Cardiac muscle cell (in vitro differentiated cells and primary cell): Measurements from ENCODE around the gene MED12L. TPM values are rescaled to one million over a fixed set of nuclear protein-coding genes. Genes with fewer than 3 reads are reported as not detected.

Experiments used
- DNase-seq, 2 donors: peaks; one replicate each; pipeline versions ENCODE4 v3.0.0 to v3.0.0-alpha.2; 2010 to 2017; ENCODE audit warnings: low read depth in 1 of 2, low spot score in 1 of 2
- H3K27ac ChIP-seq: fragments of 200-600 bp; sonication (generic); 2 replicates; pipeline ENCODE4 v1.5.1; 2016
- H3K27me3 ChIP-seq: fragments of 200-600 bp; sonication (generic); 2 replicates; pipeline ENCODE4 v1.6.0; 2016; ENCODE audit warnings: control low read depth
- H3K36me3 ChIP-seq: fragments of 200-600 bp; sonication (generic); 2 replicates; pipeline ENCODE4 v1.5.1; 2016; ENCODE audit warnings: control low read depth
- H3K4me1 ChIP-seq: fragments of 200-600 bp; sonication (generic); 2 replicates; pipeline ENCODE4 v1.8.1; 2017; ENCODE audit warnings: low read depth, mild to moderate bottlenecking, mixed run types
- H3K4me3 ChIP-seq: fragments of 200-600 bp; sonication (generic); 2 replicates; pipeline ENCODE4 v1.5.1; 2016; ENCODE audit warnings: mild to moderate bottlenecking
- H3K9me3 ChIP-seq: fragments of 200-600 bp; sonication (generic); 2 replicates; pipeline ENCODE4 v1.5.1; 2017; ENCODE audit warnings: low read depth, mild to moderate bottlenecking, control low read depth
- polyA plus RNA-seq: library from polyadenylated mRNA; unstranded; fragments of >200 nt; fragmentation: Nextera tagmentation; extraction: Ambion mirVana; gene quantifications from 2 replicates; pipeline ENCODE4 v1.2.1, GENCODE V29; 2016
- total RNA-seq: library from RNA; depleted of rRNA; stranded (reverse); fragments of >200 nt; gene quantifications from 2 replicates; pipeline ENCODE4 v1.2.3, GENCODE V29; 2016
- TF ChIP-seq, protein P1 (sequence below): IDR thresholded peaks from 2 replicates; pipeline ENCODE4 v1.5.1; 2012; ENCODE audit warnings: low read depth, mild to moderate bottlenecking, low read length

Gene MED12L
- total and polyA plus RNA-seq, 2 experiments from 2014 or later, result 1.9 to 6.9 TPM

DNA sequence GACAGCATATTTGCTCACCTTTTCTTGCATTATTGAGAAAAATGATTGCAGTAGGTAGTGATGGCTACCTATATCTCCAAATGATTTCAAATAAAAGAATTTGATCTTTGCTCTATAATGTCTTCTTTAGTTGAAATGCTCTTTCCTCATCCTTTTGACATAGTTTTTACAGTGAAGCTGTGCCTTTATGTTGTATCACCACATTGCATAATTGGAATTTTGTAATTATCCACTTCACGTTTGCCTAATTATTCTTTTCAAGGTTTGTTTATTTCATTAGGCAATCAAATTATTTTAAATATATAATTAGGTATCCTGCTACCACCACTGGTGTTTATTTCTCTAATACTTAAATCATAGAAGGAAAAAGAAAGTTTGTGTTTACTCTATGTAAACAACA, 265.2 kb downstream of the MED12L start:
- H3K4me1 ChIP-seq, result no peaks in the 10 kb centered on the region
- H3K27me3 ChIP-seq, result no peaks in the 10 kb centered on the region
- H3K4me3 ChIP-seq, result no peak overlapping the region
- no peak overlapping the region for H3K27ac ChIP-seq
- no peaks in the 10 kb centered on the region for H3K36me3 ChIP-seq
- TF ChIP-seq, protein P1, sequence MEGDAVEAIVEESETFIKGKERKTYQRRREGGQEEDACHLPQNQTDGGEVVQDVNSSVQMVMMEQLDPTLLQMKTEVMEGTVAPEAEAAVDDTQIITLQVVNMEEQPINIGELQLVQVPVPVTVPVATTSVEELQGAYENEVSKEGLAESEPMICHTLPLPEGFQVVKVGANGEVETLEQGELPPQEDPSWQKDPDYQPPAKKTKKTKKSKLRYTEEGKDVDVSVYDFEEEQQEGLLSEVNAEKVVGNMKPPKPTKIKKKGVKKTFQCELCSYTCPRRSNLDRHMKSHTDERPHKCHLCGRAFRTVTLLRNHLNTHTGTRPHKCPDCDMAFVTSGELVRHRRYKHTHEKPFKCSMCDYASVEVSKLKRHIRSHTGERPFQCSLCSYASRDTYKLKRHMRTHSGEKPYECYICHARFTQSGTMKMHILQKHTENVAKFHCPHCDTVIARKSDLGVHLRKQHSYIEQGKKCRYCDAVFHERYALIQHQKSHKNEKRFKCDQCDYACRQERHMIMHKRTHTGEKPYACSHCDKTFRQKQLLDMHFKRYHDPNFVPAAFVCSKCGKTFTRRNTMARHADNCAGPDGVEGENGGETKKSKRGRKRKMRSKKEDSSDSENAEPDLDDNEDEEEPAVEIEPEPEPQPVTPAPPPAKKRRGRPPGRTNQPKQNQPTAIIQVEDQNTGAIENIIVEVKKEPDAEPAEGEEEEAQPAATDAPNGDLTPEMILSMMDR, result no peak
- H3K9me3 ChIP-seq, result no peaks in the 10 kb centered on the region
- no peak for DNase-seq

DNA sequence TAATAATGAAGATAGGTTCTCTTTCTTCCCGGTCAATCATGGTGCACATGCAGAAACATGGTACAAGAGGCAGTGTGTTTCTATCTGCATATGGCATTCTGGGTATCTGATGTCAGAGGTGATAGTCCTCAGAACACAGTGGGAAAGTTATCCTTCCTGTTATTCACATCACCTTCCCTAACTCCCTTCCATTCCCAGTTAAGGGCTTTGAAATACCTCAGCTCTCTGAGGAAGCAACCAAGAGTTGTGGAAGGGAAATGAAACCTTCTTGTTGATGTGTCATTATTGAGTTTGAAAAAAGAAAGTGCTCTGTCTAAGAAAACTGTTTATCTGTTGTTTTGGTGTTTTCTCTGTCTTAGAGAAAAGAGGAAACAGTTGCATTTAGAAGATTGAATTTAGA, 265.8 kb downstream of the MED12L start:
- TF ChIP-seq, protein P1, result no peak
- Histone ChIP-seq H3K27me3 (no peaks in the 10 kb centered on the region), H3K4me1 (no peaks in the 10 kb centered on the region), H3K9me3 (no peaks in the 10 kb centered on the region), H3K36me3 (peaks cover 3% of the 10 kb centered on the region), H3K4me3 (no peak overlapping the region), H3K27ac (no peak overlapping the region)
- no peak for DNase-seq

DNA sequence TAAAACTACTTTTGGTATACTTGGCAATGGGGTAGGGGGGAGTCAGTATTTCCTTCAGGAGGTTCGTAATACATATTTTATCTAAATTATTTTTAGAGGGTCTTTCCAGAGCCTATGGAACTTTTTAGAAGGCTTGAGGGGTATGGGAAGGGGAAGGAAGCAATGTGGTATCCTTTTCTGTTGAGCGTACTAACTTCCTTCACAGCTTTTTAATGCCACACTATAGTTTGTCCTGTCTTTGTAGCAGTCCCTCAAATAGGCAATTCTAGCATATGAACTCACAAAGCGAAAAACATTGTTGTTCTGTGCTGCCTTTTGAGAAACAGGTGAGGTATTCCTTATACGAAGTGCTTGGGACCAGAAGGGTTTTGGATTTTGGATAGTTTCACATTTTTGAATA, 266.2 kb downstream of the MED12L start:
- no peak for DNase-seq
- Histone ChIP-seq H3K4me3 (no peak overlapping the region), H3K36me3 (peaks cover 3% of the 10 kb centered on the region), H3K9me3 (no peaks in the 10 kb centered on the region), H3K27me3 (no peaks in the 10 kb centered on the region), H3K4me1 (no peaks in the 10 kb centered on the region), H3K27ac (no peak overlapping the region)
- TF ChIP-seq, protein P1, result no peak

DNA sequence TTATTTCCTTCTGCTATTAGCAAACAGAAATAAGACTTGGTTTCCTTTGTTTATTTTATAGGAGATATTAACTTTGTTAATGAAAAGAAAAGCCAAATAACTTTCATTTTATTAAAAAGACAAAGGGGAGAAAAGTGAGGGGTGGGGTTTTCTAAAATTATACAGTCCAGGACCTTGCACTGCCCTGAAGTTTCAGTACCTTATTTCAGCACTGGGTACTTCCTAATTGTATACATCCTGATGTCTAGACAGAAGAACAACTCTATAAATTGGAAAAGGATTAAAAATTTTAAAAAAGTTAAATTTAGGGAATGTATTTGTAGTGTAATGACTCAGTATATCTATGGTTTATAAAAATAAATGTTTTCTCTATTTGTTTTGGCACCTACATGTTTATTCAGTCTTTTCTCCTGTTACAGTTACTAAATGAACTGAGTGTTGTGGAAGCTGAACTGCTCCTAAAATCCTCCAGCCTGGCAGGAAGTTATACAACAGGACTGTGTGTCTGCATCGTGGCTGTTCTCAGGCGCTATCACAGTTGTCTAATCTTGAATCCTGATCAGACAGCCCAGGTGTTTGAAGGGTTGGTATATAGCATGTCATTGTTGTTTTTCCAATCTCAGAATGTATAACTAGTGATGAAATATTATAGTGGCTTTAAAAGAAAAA, 271.5 kb downstream of the MED12L start:
- Histone ChIP-seq H3K4me1 (no peaks in the 10 kb centered on the region), H3K9me3 (no peaks in the 10 kb centered on the region), H3K36me3 (peaks cover 3% of the 10 kb centered on the region), H3K27me3 (no peaks in the 10 kb centered on the region), H3K27ac (no peak overlapping the region), H3K4me3 (no peak overlapping the region)
- TF ChIP-seq, protein P1, result no peak
- DNase-seq, result no peak

DNA sequence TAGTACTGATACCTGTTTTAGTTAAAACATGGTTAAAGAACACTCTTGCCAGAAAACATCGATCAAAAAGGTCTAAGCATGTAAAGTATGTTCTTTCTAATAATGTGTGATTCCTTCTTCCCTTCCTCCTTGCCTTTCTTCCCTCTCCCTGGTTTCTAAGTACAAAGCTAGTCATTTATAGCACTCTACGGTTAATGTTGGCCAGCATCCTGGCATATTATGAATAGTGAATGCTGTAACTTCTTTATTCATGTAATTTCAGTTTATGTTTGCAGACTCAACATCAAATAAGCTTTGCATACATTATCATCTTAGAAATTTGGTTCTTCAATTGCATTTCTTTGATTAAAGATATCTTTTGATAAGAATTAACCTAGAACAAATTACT, 272.0 kb downstream of the MED12L start:
- TF ChIP-seq, protein P1, result no peak
- H3K27ac ChIP-seq, result no peak overlapping the region
- no peaks in the 10 kb centered on the region for H3K4me1 ChIP-seq
- DNase-seq, result no peak
- H3K4me3 ChIP-seq, result no peak overlapping the region
- H3K27me3 ChIP-seq, result no peaks in the 10 kb centered on the region
- no peaks in the 10 kb centered on the region for H3K9me3 ChIP-seq
- H3K36me3 ChIP-seq, result peaks cover 3% of the 10 kb centered on the region
